Hematopoietic multipotent progenitor cell (in vitro differentiated cells): Measurements from ENCODE around the gene BABAM2. TPM values are rescaled to one million over a fixed set of nuclear protein-coding genes. Genes with fewer than 3 reads are reported as not detected.
"Not testable (repeated sequence)": the region's sequence is repeated elsewhere in the genome, so short reads cannot be mapped to it uniquely, and the experiment has no call there.

Source experiments
- DNase-seq, 3 donors: peaks; one replicate each; pipeline ENCODE4 v3.0.0-alpha.2; 2011 to 2015; ENCODE audit warnings: low read depth in 2 of 3, low spot score in 2 of 3
- total RNA-seq: library from RNA; depleted of rRNA; stranded (reverse); fragments of >200 nt; gene quantifications from one replicate; pipeline ENCODE4 v1.2.3, GENCODE V29; 2012

Gene BABAM2
- 26.9 TPM for total RNA-seq

- peak; percentile 92 to 94 (median 93) for DNase-seq
These were observed at the start of gene BABAM2, which contains the start of gene RBKS for GRCh38 chr2:27890146-27890923. BABAM2 (plus strand) TSS chr2:27890729; CDS start chr2:27894557, 3,828 bp downstream. RBKS (minus strand) TSS chr2:27890387; CDS start chr2:27890345, 42 bp downstream.

GRCh38 chr2:27842894-27843293 lies 47.6 kb upstream of the BABAM2 start:
- no peak for DNase-seq

GRCh38 chr2:27843992-27844391 lies 46.5 kb upstream of the BABAM2 start:
- no peak for DNase-seq

GRCh38 chr2:27844821-27845255 lies 45.7 kb upstream of the BABAM2 start:
- DNase-seq, result no peak

GRCh38 chr2:27847333-27847732 lies 43.2 kb upstream of the BABAM2 start:
- no peak for DNase-seq

- no peak for DNase-seq
These were observed 40.8 kb upstream of the BABAM2 start for GRCh38 chr2:27849558-27850205.

- no peak for DNase-seq
These were observed 37.8 kb upstream of the BABAM2 start for GRCh38 chr2:27852691-27853090.

- no peak for DNase-seq
These were observed 36.2 kb upstream of the BABAM2 start for GRCh38 chr2:27854229-27854862.

- DNase-seq, result peak in 1 of 3 donors; percentile 34
These were observed 35.1 kb upstream of the BABAM2 start for GRCh38 chr2:27855476-27855875.

- no peak for DNase-seq
These were observed 34.1 kb upstream of the BABAM2 start for GRCh38 chr2:27856386-27856785.

GRCh38 chr2:27856956-27857355 lies 33.6 kb upstream of the BABAM2 start:
- no peak for DNase-seq

GRCh38 chr2:27857417-27858172 lies 32.9 kb upstream of the BABAM2 start:
- DNase-seq, result no peak

GRCh38 chr2:27860111-27860510 lies 30.4 kb upstream of the BABAM2 start:
- DNase-seq, result no peak

GRCh38 chr2:27863146-27863545 lies 27.4 kb upstream of the BABAM2 start:
- no peak for DNase-seq

- DNase-seq, result not testable (repeated sequence)
These were observed 26.6 kb upstream of the BABAM2 start for GRCh38 chr2:27863955-27864354.

- no peak for DNase-seq
These were observed 24.3 kb upstream of the BABAM2 start for GRCh38 chr2:27866237-27866636.

GRCh38 chr2:27869763-27870162 lies 20.8 kb upstream of the BABAM2 start:
- no peak for DNase-seq

- no peak for DNase-seq
These were observed 19.8 kb upstream of the BABAM2 start for GRCh38 chr2:27870724-27871123.

GRCh38 chr2:27871802-27872201 lies 18.7 kb upstream of the BABAM2 start:
- DNase-seq, result no peak

- no peak for DNase-seq
These were observed 17.4 kb upstream of the BABAM2 start for GRCh38 chr2:27873091-27873490.
